ENCODE results near the gene CLIP4.

The CLIP4 gene

GRCh38 chr2:29209551-29209950 lies 94.3 kb downstream of the CLIP4 start:
- H3K4me1 ChIP-seq (ENCODE audit: low read depth, poor library complexity, severe bottlenecking): no peaks in the 10 kb centered on the region
- no peak for TF ChIP-seq CTCF (conservative IDR thresholded peaks at IDR 0.05; ENCODE audit: low read depth, low read length)
- H4K20me1 ChIP-seq (ENCODE audit: insufficient read depth): no peaks in the 10 kb centered on the region
- no peak overlapping the region for H3K27ac ChIP-seq
- H3K9ac ChIP-seq: no peak overlapping the region
- no peak overlapping the region for H3K4me2 ChIP-seq
- H3K79me2 ChIP-seq (ENCODE audit: insufficient read depth, low read depth): no peaks in the 10 kb centered on the region
- no peaks in the 10 kb centered on the region for H3K36me3 ChIP-seq (ENCODE audit: insufficient read depth)
- H2AFZ ChIP-seq (ENCODE audit: low read depth): no peak overlapping the region
- no peak overlapping the region for H3K4me3 ChIP-seq (IDR thresholded peaks at IDR 0.05; ENCODE audit: insufficient read depth, low read depth, low read length)
- H3K27me3 ChIP-seq (ENCODE audit: insufficient read depth, low read depth): no peaks in the 10 kb centered on the region

- Histone ChIP-seq H3K27ac (no peak overlapping the region), H3K27me3 (ENCODE audit: insufficient read depth, low read depth) (no peaks in the 10 kb centered on the region), H3K4me3 (IDR thresholded peaks at IDR 0.05; ENCODE audit: insufficient read depth, low read depth, low read length) (no peak overlapping the region), H3K36me3 (ENCODE audit: insufficient read depth) (no peaks in the 10 kb centered on the region), H4K20me1 (ENCODE audit: insufficient read depth) (no peaks in the 10 kb centered on the region), H3K9ac (no peak overlapping the region), H2AFZ (ENCODE audit: low read depth) (no peak overlapping the region), H3K4me1 (ENCODE audit: low read depth, poor library complexity, severe bottlenecking) (no peaks in the 10 kb centered on the region), H3K79me2 (ENCODE audit: insufficient read depth, low read depth) (no peaks in the 10 kb centered on the region), H3K4me2 (no peak overlapping the region)
- TF ChIP-seq CTCF (conservative IDR thresholded peaks at IDR 0.05; ENCODE audit: low read depth, low read length): no peak
Observed at GRCh38 chr2:29212009-29212408, 96.8 kb downstream of the CLIP4 start.

- no peaks in the 10 kb centered on the region for H3K27me3 ChIP-seq (ENCODE audit: insufficient read depth, low read depth)
- H3K4me3 ChIP-seq (IDR thresholded peaks at IDR 0.05; ENCODE audit: insufficient read depth, low read depth, low read length): no peak overlapping the region
- no peaks in the 10 kb centered on the region for H3K4me1 ChIP-seq (ENCODE audit: low read depth, poor library complexity, severe bottlenecking)
- H2AFZ ChIP-seq (ENCODE audit: low read depth): no peak overlapping the region
- H3K9ac ChIP-seq: no peak overlapping the region
- TF ChIP-seq CTCF (conservative IDR thresholded peaks at IDR 0.05; ENCODE audit: low read depth, low read length): no peak
- H3K4me2 ChIP-seq: no peak overlapping the region
- no peaks in the 10 kb centered on the region for H3K79me2 ChIP-seq (ENCODE audit: insufficient read depth, low read depth)
- no peaks in the 10 kb centered on the region for H4K20me1 ChIP-seq (ENCODE audit: insufficient read depth)
- H3K36me3 ChIP-seq (ENCODE audit: insufficient read depth): no peaks in the 10 kb centered on the region
- H3K27ac ChIP-seq: no peak overlapping the region
Observed at GRCh38 chr2:29213888-29214291, 98.7 kb downstream of the CLIP4 start.

- TF ChIP-seq CTCF (conservative IDR thresholded peaks at IDR 0.05; ENCODE audit: low read depth, low read length): no peak
- no peak overlapping the region for H3K27ac ChIP-seq
- no peaks in the 10 kb centered on the region for H3K27me3 ChIP-seq (ENCODE audit: insufficient read depth, low read depth)
- no peaks in the 10 kb centered on the region for H3K4me1 ChIP-seq (ENCODE audit: low read depth, poor library complexity, severe bottlenecking)
- no peaks in the 10 kb centered on the region for H3K36me3 ChIP-seq (ENCODE audit: insufficient read depth)
- H3K4me3 ChIP-seq (IDR thresholded peaks at IDR 0.05; ENCODE audit: insufficient read depth, low read depth, low read length): no peak overlapping the region
- no peaks in the 10 kb centered on the region for H3K79me2 ChIP-seq (ENCODE audit: insufficient read depth, low read depth)
- no peak overlapping the region for H3K9ac ChIP-seq
- no peak overlapping the region for H3K4me2 ChIP-seq
- H4K20me1 ChIP-seq (ENCODE audit: insufficient read depth): no peaks in the 10 kb centered on the region
- no peak overlapping the region for H2AFZ ChIP-seq (ENCODE audit: low read depth)
Observed at GRCh38 chr2:29215073-29215472, 99.9 kb downstream of the CLIP4 start.

All from KMS-11 (cell line).